ENCODE measurements around the gene DMPK.
"Not testable (repeated sequence)": the region's sequence is repeated elsewhere in the genome, so short reads cannot be mapped to it uniquely, and the experiment has no call there.

DMPK gene

GRCh38 chr19:45767881-45768654 lies 14.2 kb downstream of the DMPK start:
- FAIRE-seq = no peak

- FAIRE-seq = peak; percentile 21
These were observed 14.8 kb downstream of the DMPK start for GRCh38 chr19:45767410-45767880.

GRCh38 chr19:45766869-45767346 lies 15.4 kb downstream of the DMPK start:
- no peak for FAIRE-seq

- no peak for FAIRE-seq
These were observed 15.9 kb downstream of the DMPK start for GRCh38 chr19:45766296-45766868.

- FAIRE-seq = no peak
These were observed 16.5 kb downstream of the DMPK start for GRCh38 chr19:45765702-45766295.

GRCh38 chr19:45764945-45765701 lies 17.2 kb downstream of the DMPK start:
- FAIRE-seq = no peak

GRCh38 chr19:45764475-45764874 lies 17.8 kb downstream of the DMPK start:
- FAIRE-seq = no peak

- FAIRE-seq = no peak
These were observed 18.5 kb downstream of the DMPK start for GRCh38 chr19:45763691-45764294.

- FAIRE-seq = no peak
These were observed 19.2 kb downstream of the DMPK start for GRCh38 chr19:45762870-45763631.

GRCh38 chr19:45761714-45762113 lies 20.6 kb downstream of the DMPK start:
- FAIRE-seq = no peak

- FAIRE-seq = no peak
These were observed 23.4 kb downstream of the DMPK start for GRCh38 chr19:45758921-45759320.

GRCh38 chr19:45757695-45758094 lies 24.6 kb downstream of the DMPK start:
- FAIRE-seq = no peak

GRCh38 chr19:45754323-45754722 lies 28.0 kb downstream of the DMPK start:
- FAIRE-seq = no peak

- FAIRE-seq = no peak
These were observed 28.7 kb downstream of the DMPK start for GRCh38 chr19:45753548-45753947.

GRCh38 chr19:45752639-45753038 lies 29.7 kb downstream of the DMPK start:
- no peak for FAIRE-seq

GRCh38 chr19:45751483-45751882 lies 30.8 kb downstream of the DMPK start:
- FAIRE-seq = not testable (repeated sequence)

GRCh38 chr19:45747513-45747912 lies 34.8 kb downstream of the DMPK start:
- no peak for FAIRE-seq

GRCh38 chr19:45746866-45747265 lies 35.4 kb downstream of the DMPK start:
- no peak for FAIRE-seq

- no peak for FAIRE-seq
These were observed 36.7 kb downstream of the DMPK start for GRCh38 chr19:45745606-45746005.

GRCh38 chr19:45742969-45743368 lies 39.3 kb downstream of the DMPK start:
- no peak for FAIRE-seq

GRCh38 chr19:45739498-45740439 lies 42.5 kb downstream of the DMPK start:
- FAIRE-seq = no peak
